GM03348 (cell line): ENCODE measurements around the gene MYO1D.

ENCODE experiments used
- DNase-seq: peaks from one replicate; pipeline ENCODE4 v3.0.0; 2012; ENCODE audit warnings: low spot score

Gene MYO1D

GRCh38 chr17:32504166-32504990, 372.5 kb downstream of the MYO1D start:
- peak; percentile 30 for DNase-seq

- peak; percentile 26 for DNase-seq
These were observed 373.4 kb downstream of the MYO1D start for GRCh38 chr17:32503251-32504165.

- no peak for DNase-seq
These were observed 374.2 kb downstream of the MYO1D start for GRCh38 chr17:32502710-32503109.

- no peak for DNase-seq
These were observed 374.9 kb downstream of the MYO1D start for GRCh38 chr17:32502013-32502412.

- DNase-seq: no peak
These were observed 378.5 kb downstream of the MYO1D start for GRCh38 chr17:32498391-32498790.

GRCh38 chr17:32497431-32498205, 379.3 kb downstream of the MYO1D start:
- peak; percentile 27 for DNase-seq

- DNase-seq: peak; percentile 83
These were observed 380.4 kb downstream of the MYO1D start for GRCh38 chr17:32496395-32497073.

- no peak for DNase-seq
These were observed 381.3 kb downstream of the MYO1D start for GRCh38 chr17:32495359-32496231.

GRCh38 chr17:32494621-32495358, 382.1 kb downstream of the MYO1D start:
- no peak for DNase-seq

- no peak for DNase-seq
These were observed 382.9 kb downstream of the MYO1D start for GRCh38 chr17:32493976-32494513.

GRCh38 chr17:32493571-32493970, 383.4 kb downstream of the MYO1D start:
- no peak for DNase-seq

- no peak for DNase-seq
These were observed 384.2 kb downstream of the MYO1D start for GRCh38 chr17:32492648-32493289.

GRCh38 chr17:32492264-32492589, 384.7 kb downstream of the MYO1D start:
- no peak for DNase-seq

GRCh38 chr17:32491371-32492263, 385.3 kb downstream of the MYO1D start:
- DNase-seq: no peak

- no peak for DNase-seq
These were observed 386.8 kb downstream of the MYO1D start for GRCh38 chr17:32490101-32490482.

GRCh38 chr17:32489320-32490100, 387.4 kb downstream of the MYO1D start:
- DNase-seq: no peak

- DNase-seq: no peak
These were observed 388.2 kb downstream of the MYO1D start for GRCh38 chr17:32488604-32489180.
